ENCODE results near the gene ARF3.

DNA sequence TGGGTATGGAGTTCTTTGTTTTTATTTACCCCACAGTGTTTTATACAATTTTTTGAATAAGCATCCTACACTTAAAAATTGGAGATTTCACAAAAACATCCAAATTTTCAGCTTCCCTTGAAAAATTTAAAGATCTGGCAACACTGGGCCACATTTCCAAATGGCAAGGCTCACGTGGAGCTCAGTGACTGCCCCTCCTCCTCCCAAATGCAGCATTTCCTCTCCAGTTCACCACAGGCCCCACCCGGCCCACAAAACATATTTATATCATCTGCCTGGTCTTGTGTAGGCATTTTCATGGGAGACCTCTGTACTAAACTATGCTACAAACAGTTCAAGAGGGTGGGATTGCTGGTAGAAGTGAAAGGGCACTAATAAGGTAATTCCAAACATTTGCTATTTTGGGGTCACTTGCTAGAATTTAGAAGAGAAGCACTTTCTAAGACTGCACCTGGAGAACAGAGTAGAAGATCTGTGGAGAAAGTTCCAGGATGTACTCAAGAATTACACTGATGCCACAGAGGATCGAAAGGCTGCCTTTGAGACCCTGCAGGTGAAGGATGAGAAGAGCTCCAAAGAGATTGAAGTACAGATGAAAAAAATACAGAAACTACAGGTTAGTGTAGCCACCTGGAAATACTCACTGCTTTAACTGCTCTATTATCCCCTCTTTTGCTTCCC is 39.3 kb downstream of the ARF3 start:
- TF ChIP-seq CTCF (IDR thresholded peaks at IDR 0.05) (no peak), POLR2AphosphoS5 (IDR thresholded peaks at IDR 0.05; ENCODE audit: low read depth, low read length) (no peak)
- TF ChIP-seq, protein P1, sequence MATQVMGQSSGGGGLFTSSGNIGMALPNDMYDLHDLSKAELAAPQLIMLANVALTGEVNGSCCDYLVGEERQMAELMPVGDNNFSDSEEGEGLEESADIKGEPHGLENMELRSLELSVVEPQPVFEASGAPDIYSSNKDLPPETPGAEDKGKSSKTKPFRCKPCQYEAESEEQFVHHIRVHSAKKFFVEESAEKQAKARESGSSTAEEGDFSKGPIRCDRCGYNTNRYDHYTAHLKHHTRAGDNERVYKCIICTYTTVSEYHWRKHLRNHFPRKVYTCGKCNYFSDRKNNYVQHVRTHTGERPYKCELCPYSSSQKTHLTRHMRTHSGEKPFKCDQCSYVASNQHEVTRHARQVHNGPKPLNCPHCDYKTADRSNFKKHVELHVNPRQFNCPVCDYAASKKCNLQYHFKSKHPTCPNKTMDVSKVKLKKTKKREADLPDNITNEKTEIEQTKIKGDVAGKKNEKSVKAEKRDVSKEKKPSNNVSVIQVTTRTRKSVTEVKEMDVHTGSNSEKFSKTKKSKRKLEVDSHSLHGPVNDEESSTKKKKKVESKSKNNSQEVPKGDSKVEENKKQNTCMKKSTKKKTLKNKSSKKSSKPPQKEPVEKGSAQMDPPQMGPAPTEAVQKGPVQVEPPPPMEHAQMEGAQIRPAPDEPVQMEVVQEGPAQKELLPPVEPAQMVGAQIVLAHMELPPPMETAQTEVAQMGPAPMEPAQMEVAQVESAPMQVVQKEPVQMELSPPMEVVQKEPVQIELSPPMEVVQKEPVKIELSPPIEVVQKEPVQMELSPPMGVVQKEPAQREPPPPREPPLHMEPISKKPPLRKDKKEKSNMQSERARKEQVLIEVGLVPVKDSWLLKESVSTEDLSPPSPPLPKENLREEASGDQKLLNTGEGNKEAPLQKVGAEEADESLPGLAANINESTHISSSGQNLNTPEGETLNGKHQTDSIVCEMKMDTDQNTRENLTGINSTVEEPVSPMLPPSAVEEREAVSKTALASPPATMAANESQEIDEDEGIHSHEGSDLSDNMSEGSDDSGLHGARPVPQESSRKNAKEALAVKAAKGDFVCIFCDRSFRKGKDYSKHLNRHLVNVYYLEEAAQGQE (IDR thresholded peaks at IDR 0.05; ENCODE audit: insufficient read depth in 1 of 2, low read depth in 2 of 2, low read length in 1 of 2), result no peak

Measured in Panc1 (cell line).